DMS 273 treated with DMSO at 0.1 percent for 48 hours (cell line): ENCODE results near the gene CHI3L1.
"Not testable (repeated sequence)": the region's sequence is repeated elsewhere in the genome, so short reads cannot be mapped to it uniquely, and the experiment has no call there.

Experiments
- DNase-seq: peaks from one replicate; lab custom pipeline; 2025; lab: John Stamatoyannopoulos, UW

CHI3L1 gene

DNA sequence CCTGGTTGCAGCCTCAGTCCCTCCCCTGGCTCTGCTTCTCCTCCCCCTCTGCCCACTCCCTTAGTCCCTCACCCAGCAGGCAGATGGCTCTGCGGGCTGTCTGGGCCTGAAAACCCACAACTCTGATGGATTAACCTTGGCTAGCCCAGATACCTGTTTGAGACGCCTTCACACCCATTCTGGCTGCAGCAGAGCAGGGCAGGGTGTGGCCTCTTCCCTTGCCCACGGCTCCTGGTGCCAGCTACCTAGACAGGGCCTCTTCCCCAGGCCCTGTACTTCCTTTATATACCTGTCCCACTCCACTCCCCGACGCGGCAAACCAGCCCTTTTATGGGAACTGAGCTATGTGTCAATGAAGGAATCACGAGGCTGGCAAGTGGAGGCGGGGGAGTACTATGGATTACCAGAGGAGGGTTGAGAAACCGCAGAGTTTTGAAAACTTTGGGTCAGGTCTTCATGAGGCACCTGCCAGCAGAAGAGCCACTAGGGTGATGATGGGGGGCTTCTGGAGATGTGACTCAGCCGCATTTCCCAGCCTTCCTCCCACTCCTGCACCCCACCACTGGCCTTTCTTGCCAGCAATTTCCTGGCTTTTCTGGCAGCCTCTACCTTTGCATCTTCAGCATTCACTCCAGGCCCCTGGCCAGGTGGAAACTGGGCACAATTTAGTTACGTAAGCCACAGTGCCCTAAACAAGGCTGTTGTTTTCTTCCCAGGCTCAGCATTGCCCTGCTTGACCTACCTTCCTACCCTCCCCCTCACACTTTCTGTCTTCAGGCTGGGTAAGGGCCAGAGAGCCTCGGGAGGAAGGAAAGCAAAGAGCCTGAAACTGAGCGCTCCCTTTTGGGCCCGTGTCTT, at the start of gene CHI3L1:
TSS of gene CHI3L1 (minus strand) at position 259 of the 858 bp plus-strand sequence. CDS start at position 178, 81 bp downstream.
- DNase-seq = no peak

DNA sequence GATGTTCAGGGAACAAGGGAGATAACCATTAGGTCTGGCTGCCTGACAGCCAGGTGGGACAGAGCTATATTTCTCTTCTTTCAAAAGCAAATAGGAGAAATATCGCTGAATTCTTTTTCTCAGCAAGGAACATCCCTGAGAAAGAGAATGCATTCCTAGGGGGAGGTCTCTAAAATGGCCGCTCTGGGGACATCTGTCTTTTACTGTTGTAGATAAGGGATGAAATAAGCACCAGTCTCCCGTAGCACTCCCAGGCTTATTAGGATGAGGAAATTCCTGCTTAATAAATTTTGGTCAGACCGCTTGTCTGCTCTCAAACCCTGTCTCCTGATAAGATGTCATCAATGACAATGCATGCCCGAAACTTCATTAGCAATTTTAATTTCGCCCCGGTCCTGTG, 48.4 kb upstream of the CHI3L1 start:
- DNase-seq = not testable (repeated sequence)

DNA sequence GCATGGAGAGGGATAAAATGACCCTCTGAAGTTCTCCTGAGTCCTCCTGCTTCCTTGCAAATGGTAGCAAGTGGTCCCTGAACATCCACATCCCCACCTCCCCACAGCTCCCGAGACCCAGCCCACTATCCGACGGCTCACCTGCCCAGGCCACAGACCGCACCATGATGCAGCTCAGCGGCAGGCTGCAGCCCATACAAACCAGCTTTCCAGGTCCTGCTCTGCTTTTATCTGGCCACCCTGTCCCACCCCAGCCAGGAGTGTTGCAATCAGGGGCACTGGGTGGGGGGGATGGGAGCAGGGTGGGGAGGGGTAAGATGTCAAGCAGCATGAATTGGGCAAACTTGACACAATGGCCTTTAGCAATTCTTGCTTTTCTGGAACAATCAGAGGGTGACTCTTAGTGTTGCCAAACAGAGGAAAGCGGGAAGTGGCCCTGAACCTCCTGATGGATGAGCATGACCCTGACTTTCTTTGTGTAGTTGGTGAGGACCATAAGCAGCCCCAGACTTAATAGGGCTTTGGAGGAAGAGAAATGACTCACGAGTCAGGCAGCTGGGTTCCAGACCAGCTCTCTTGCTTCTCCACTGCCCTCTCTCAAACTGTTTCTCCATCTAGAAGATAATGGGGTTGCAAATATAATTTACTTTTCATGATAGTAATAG, 43.1 kb upstream of the CHI3L1 start, which contains the start of gene CHIT1:
TSS of gene CHIT1 (minus strand) at position 203 of the 665 bp plus-strand sequence. CDS start at position 166, 37 bp downstream.
- DNase-seq = no peak

- no peak for DNase-seq
Measured at GRCh38 chr1:203228670-203229069, 42.2 kb upstream of the CHI3L1 start.

- no peak for DNase-seq
Measured at GRCh38 chr1:203227371-203228083, 41.0 kb upstream of the CHI3L1 start.

GRCh38 chr1:203225071-203225470, 38.6 kb upstream of the CHI3L1 start:
- no peak for DNase-seq

GRCh38 chr1:203223012-203223775, 36.7 kb upstream of the CHI3L1 start:
- DNase-seq = no peak

GRCh38 chr1:203219934-203220333, 33.4 kb upstream of the CHI3L1 start:
- DNase-seq = no peak

GRCh38 chr1:203219171-203219570, 32.7 kb upstream of the CHI3L1 start:
- no peak for DNase-seq

- DNase-seq = no peak
Measured at GRCh38 chr1:203217668-203218067, 31.2 kb upstream of the CHI3L1 start.

GRCh38 chr1:203217139-203217655, 30.7 kb upstream of the CHI3L1 start:
- DNase-seq = no peak

DNA sequence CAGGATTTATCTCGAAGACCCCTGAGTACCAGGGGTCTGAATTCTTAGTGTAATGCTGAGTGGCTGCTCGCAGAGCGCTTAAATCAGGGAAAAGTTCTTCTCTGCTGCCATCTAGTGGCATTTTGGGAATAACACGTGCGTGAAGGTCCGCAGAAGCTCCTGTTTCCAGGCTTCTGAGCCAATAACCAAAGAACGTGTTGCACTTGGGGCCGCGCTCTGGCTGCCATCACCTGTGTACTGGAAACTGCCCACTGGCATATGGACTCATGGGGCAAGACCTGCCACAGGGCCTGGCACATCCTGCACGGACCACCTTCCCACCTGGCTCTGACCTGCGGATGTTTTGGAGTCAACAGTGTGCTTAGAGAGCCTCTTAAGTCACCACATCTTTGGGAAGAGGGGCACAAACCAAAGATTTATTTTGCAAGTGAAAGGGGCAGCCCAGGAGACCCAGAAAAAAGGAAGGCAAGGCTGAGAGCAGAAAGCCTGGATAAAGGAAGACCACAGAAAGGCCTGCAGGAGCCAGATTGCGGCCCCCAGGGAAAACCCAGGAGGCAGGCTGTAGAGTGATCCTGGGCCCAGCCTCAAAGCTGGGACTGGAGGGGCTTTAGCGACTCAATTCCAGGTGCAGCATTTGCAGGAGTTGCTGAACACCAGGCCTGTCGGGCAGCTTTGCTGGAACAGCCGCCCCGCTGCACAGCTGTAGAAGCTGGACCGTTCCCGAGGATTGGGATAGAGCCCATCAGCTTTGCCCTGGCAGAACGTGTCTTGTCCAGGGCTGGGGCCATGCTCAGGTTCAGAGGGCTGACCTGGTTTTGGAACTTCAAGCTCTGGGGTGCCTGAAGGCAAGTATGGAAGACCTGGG, 30.0 kb upstream of the CHI3L1 start:
- peak; percentile 62 for DNase-seq

- DNase-seq = no peak
Measured at GRCh38 chr1:203215573-203215972, 29.1 kb upstream of the CHI3L1 start.

GRCh38 chr1:203214871-203215270, 28.4 kb upstream of the CHI3L1 start:
- no peak for DNase-seq

DNA sequence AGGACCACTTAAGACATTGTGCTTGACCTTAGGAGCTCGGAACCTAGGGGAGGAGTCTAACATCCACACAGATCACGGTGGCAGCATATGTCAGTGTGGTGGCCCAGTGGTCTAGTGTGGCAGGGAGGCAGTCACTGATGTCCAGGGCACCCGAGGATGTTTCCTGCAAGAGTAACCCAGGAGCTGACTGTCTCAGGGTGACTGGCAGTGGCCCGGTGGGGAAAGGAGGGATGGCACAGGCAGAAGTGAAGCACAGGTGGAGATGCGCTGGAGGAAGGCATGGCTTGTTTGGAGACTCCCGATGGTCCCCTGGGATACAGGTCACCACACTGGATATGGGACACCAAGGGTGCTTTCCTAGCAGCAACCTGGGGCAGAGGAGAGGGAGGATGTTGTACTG, 26.6 kb upstream of the CHI3L1 start:
- no peak for DNase-seq

DNA sequence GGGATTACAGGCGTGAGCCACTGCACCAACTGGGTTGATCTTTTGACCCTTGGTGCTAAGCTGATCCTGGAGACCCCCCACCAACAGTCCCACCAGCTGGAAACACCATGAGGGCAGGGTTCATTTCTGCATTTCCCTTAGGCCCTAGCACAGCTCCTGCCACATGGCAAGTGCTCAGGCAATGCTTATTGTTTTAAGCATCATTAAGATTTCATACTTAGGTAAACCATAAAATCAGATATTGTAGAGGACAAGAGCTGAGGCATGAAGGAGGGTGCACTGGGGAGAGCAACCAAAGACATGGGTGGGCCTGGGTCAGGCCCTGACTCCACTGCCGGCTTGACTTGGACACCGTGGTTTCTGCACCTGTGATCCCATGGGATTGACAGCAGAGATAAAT, 25.3 kb upstream of the CHI3L1 start:
- no peak for DNase-seq

GRCh38 chr1:203210988-203211387, 24.5 kb upstream of the CHI3L1 start:
- DNase-seq = no peak

DNA sequence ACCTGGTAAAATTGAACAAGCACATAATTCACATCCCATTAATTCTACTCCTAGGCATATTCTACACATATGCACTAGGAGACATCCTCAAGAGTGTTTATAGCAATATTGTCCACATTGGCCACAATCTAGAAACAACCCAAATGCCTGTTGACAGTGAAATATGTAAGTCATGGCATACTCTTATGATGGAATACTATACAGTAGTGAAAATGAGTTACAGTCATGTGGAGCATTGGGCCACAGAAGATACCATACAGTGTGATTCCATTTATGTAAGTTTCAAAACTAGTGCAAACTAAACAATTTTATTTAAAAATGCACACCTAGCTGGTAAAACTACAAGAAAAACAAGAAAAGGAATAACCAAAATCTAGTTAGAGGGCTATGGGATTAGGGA, 23.8 kb upstream of the CHI3L1 start:
- no peak for DNase-seq

GRCh38 chr1:203208181-203208580, 21.7 kb upstream of the CHI3L1 start:
- no peak for DNase-seq

DNA sequence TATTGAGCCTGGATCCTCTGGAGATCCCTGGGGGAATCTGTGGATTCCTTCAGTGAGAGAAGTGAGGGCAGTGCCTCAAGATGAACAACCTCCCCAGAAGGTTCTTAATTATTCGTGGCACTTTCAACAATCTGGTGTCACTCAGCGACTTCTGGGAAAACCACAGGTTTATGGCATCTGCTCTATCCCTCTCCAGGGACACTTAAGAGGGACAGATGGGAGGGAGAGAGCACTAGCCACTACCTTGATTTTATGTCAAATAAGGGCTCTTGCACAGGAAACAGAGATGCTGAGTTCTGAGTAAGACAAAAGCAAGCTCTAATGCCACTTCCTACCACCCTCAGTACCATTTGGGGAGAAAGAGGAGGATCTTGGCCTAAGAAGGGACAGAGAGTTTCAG, 21.2 kb upstream of the CHI3L1 start:
- peak; percentile 38 for DNase-seq
